Ishikawa (cell line): ENCODE results near the gene GSTM4.

Source experiments
- MAX ChIP-seq: IDR thresholded peaks from 2 replicates; pipeline ENCODE4 v1.6.1; 2012
- RAD21 ChIP-seq: IDR thresholded peaks from 2 replicates; pipeline ENCODE4 v1.6.1; 2012; ENCODE audit warnings: low read depth
- YY1 ChIP-seq: IDR thresholded peaks from 2 replicates; pipeline ENCODE4 v1.6.1; 2012; ENCODE audit warnings: low read depth

GRCh38 chr1:109669246-109669948, 13.5 kb downstream of the GSTM4 start:
- TF ChIP-seq YY1: no peak
- TF ChIP-seq RAD21: no peak
- TF ChIP-seq MAX: no peak
